Natural killer cell treated with Interleukin-12 subunit alpha and Interleukin-12 subunit beta and Interleukin-15 and Interleukin-18, amount 100 ng/mL, for 72 hours (primary cell): ENCODE measurements around the gene ADRA2B. TPM values are rescaled to one million over a fixed set of nuclear protein-coding genes. Genes with fewer than 3 reads are reported as not detected.

Experiments
- ATAC-seq, 2 donors: fragments of 150-1000 bp; cut with Tn5 transposase in 1 of 2; sonication (Bioruptor Pico), chemical (Tn5 transposase) in 1 of 2; 2 replicates each; pipeline ENCODE4 v1.10.0; 2021
- DNase-seq: peaks from one replicate; pipeline ENCODE4 v3.0.0; 2022; ENCODE audit warnings: low spot score
- H3K27ac Mint-ChIP-seq, 2 donors: 1 replicate in 1 of 2; 2 replicates in 1 of 2; pipeline ENCODE4 v1.8.0; 2022; ENCODE audit warnings: mixed read lengths in 2 of 2, mild to moderate bottlenecking in 1 of 2, moderate library complexity in 1 of 2
- H3K27me3 Mint-ChIP-seq, 2 donors: 1 replicate in 1 of 2; 2 replicates in 1 of 2; pipeline ENCODE4 v1.8.0; 2022; ENCODE audit warnings: mixed read lengths in 2 of 2
- H3K36me3 Mint-ChIP-seq: one replicate; pipeline ENCODE4 v1.8.0; 2022; ENCODE audit warnings: mixed read lengths
- H3K4me1 Mint-ChIP-seq, 2 donors: 1 replicate in 1 of 2; 2 replicates in 1 of 2; pipeline ENCODE4 v1.8.0; 2022; ENCODE audit warnings: low read depth in 2 of 2, mixed read lengths in 2 of 2, mild to moderate bottlenecking in 1 of 2
- H3K4me3 Mint-ChIP-seq: one replicate; pipeline ENCODE4 v1.8.0; 2022; ENCODE audit warnings: mixed read lengths
- H3K9me3 Mint-ChIP-seq: 2 replicates; pipeline ENCODE4 v1.8.0; 2022; ENCODE audit warnings: mixed read lengths
- total RNA-seq, 2 donors: library from RNA; stranded (reverse); gene quantifications; one replicate each; pipeline ENCODE4 v1.2.3, GENCODE V29; 2022

The ADRA2B gene
- total RNA-seq, 2 donors from 2014 or later = not detected

- Mint-ChIP-seq H3K36me3 (no peaks in the 10 kb centered on the region), H3K27ac (peak overlapping the region in 1 of 2 donors; percentile 77), H3K27me3 (no peaks in the 10 kb centered on the region), H3K4me1 (peaks cover 9 to 12% of the 10 kb centered on the region in 2 donors), H3K4me3 (no peak overlapping the region), H3K9me3 (no peaks in the 10 kb centered on the region)
- ATAC-seq = no peak
- no peak for DNase-seq
Observed at GRCh38 chr2:96137321-96138178, 21.2 kb upstream of the ADRA2B start.

GRCh38 chr2:96136129-96136720 lies 19.9 kb upstream of the ADRA2B start:
- no peak for DNase-seq
- H3K36me3 Mint-ChIP-seq = no peaks in the 10 kb centered on the region
- H3K9me3 Mint-ChIP-seq = no peaks in the 10 kb centered on the region
- H3K4me3 Mint-ChIP-seq = no peak overlapping the region
- no peak for ATAC-seq
- H3K4me1 Mint-ChIP-seq = peaks cover 11 to 12% of the 10 kb centered on the region in 2 donors
- no peak overlapping the region for H3K27ac Mint-ChIP-seq
- no peaks in the 10 kb centered on the region for H3K27me3 Mint-ChIP-seq

GRCh38 chr2:96135621-96136020 lies 19.2 kb upstream of the ADRA2B start:
- H3K27ac Mint-ChIP-seq = no peak overlapping the region
- H3K4me3 Mint-ChIP-seq = no peak overlapping the region
- no peaks in the 10 kb centered on the region for H3K9me3 Mint-ChIP-seq
- peaks cover 13 to 14% of the 10 kb centered on the region in 2 donors for H3K4me1 Mint-ChIP-seq
- H3K27me3 Mint-ChIP-seq = no peaks in the 10 kb centered on the region
- ATAC-seq (no peak), DNase-seq (no peak)
- no peaks in the 10 kb centered on the region for H3K36me3 Mint-ChIP-seq

GRCh38 chr2:96135171-96135570 lies 18.8 kb upstream of the ADRA2B start:
- Mint-ChIP-seq H3K4me3 (no peak overlapping the region), H3K36me3 (no peaks in the 10 kb centered on the region), H3K9me3 (no peaks in the 10 kb centered on the region), H3K27me3 (no peaks in the 10 kb centered on the region), H3K4me1 (peaks cover 17 to 19% of the 10 kb centered on the region in 2 donors), H3K27ac (peak overlapping the region in 1 of 2 donors; percentile 50)
- DNase-seq (no peak), ATAC-seq (no peak)

GRCh38 chr2:96134421-96134820 lies 18.1 kb upstream of the ADRA2B start:
- ATAC-seq = no peak
- Mint-ChIP-seq H3K27ac (peak overlapping the region in 1 of 2 donors; percentile 50), H3K4me3 (no peak overlapping the region), H3K27me3 (no peaks in the 10 kb centered on the region), H3K4me1 (peaks cover 22 to 26% of the 10 kb centered on the region in 2 donors), H3K9me3 (no peaks in the 10 kb centered on the region), H3K36me3 (no peaks in the 10 kb centered on the region)
- DNase-seq = no peak

- H3K27me3 Mint-ChIP-seq = no peaks in the 10 kb centered on the region
- DNase-seq = no peak
- no peak for ATAC-seq
- peaks cover 17 to 24% of the 10 kb centered on the region in 2 donors for H3K4me1 Mint-ChIP-seq
- H3K36me3 Mint-ChIP-seq = no peaks in the 10 kb centered on the region
- no peaks in the 10 kb centered on the region for H3K9me3 Mint-ChIP-seq
- H3K4me3 Mint-ChIP-seq = no peak overlapping the region
- peak overlapping the region; percentile 53 to 66 for H3K27ac Mint-ChIP-seq
Observed at GRCh38 chr2:96131813-96132745, 15.7 kb upstream of the ADRA2B start.

GRCh38 chr2:96131152-96131812 lies 14.9 kb upstream of the ADRA2B start:
- DNase-seq (no peak), ATAC-seq (peak in 1 of 2 donors; percentile 59)
- Mint-ChIP-seq H3K4me1 (peaks cover 17 to 24% of the 10 kb centered on the region in 2 donors), H3K36me3 (no peaks in the 10 kb centered on the region), H3K4me3 (no peak overlapping the region), H3K27ac (peak overlapping the region; percentile 53 to 66), H3K9me3 (no peaks in the 10 kb centered on the region), H3K27me3 (no peaks in the 10 kb centered on the region)

GRCh38 chr2:96130483-96130882 lies 14.1 kb upstream of the ADRA2B start:
- no peak overlapping the region for H3K4me3 Mint-ChIP-seq
- peak overlapping the region in 1 of 2 donors; percentile 34 for H3K27ac Mint-ChIP-seq
- no peak for ATAC-seq
- H3K27me3 Mint-ChIP-seq = no peaks in the 10 kb centered on the region
- no peak for DNase-seq
- H3K9me3 Mint-ChIP-seq = no peaks in the 10 kb centered on the region
- no peaks in the 10 kb centered on the region for H3K36me3 Mint-ChIP-seq
- peaks cover 17 to 24% of the 10 kb centered on the region in 2 donors for H3K4me1 Mint-ChIP-seq

- ATAC-seq (peak in 1 of 2 donors; percentile 82), DNase-seq (no peak)
- Mint-ChIP-seq H3K4me1 (peaks cover 17 to 24% of the 10 kb centered on the region in 2 donors), H3K4me3 (peak overlapping the region; percentile 8), H3K27ac (peak overlapping the region in 1 of 2 donors; percentile 43), H3K9me3 (no peaks in the 10 kb centered on the region), H3K36me3 (no peaks in the 10 kb centered on the region), H3K27me3 (peaks cover 0 to 8% of the 10 kb centered on the region in 2 donors)
Observed at GRCh38 chr2:96129528-96130120, 13.3 kb upstream of the ADRA2B start.

GRCh38 chr2:96128456-96128855 lies 12.1 kb upstream of the ADRA2B start:
- Mint-ChIP-seq H3K4me1 (peaks cover 17 to 24% of the 10 kb centered on the region in 2 donors), H3K36me3 (no peaks in the 10 kb centered on the region), H3K4me3 (no peak overlapping the region), H3K27ac (no peak overlapping the region), H3K27me3 (peaks cover 0 to 8% of the 10 kb centered on the region in 2 donors), H3K9me3 (no peaks in the 10 kb centered on the region)
- DNase-seq (no peak), ATAC-seq (no peak)

GRCh38 chr2:96124406-96125265 lies 8.3 kb upstream of the ADRA2B start:
- no peak overlapping the region for H3K4me3 Mint-ChIP-seq
- H3K36me3 Mint-ChIP-seq = no peaks in the 10 kb centered on the region
- H3K27ac Mint-ChIP-seq = no peak overlapping the region
- DNase-seq (no peak), ATAC-seq (no peak)
- H3K9me3 Mint-ChIP-seq = no peaks in the 10 kb centered on the region
- peaks cover 19 to 28% of the 10 kb centered on the region in 2 donors for H3K27me3 Mint-ChIP-seq
- peaks cover 4 to 8% of the 10 kb centered on the region in 2 donors for H3K4me1 Mint-ChIP-seq

- no peak overlapping the region for H3K4me3 Mint-ChIP-seq
- ATAC-seq (no peak), DNase-seq (no peak)
- H3K27me3 Mint-ChIP-seq = peaks cover 24 to 35% of the 10 kb centered on the region in 2 donors
- no peaks in the 10 kb centered on the region for H3K36me3 Mint-ChIP-seq
- H3K4me1 Mint-ChIP-seq = peaks cover 0 to 5% of the 10 kb centered on the region in 2 donors
- H3K9me3 Mint-ChIP-seq = no peaks in the 10 kb centered on the region
- H3K27ac Mint-ChIP-seq = no peak overlapping the region
Observed at GRCh38 chr2:96123936-96124335, 7.6 kb upstream of the ADRA2B start.
